Measurements from ENCODE around the gene CIB4.
"Not testable (repeated sequence)": the region's sequence is repeated elsewhere in the genome, so short reads cannot be mapped to it uniquely, and the experiment has no call there.

Gene CIB4

DNA sequence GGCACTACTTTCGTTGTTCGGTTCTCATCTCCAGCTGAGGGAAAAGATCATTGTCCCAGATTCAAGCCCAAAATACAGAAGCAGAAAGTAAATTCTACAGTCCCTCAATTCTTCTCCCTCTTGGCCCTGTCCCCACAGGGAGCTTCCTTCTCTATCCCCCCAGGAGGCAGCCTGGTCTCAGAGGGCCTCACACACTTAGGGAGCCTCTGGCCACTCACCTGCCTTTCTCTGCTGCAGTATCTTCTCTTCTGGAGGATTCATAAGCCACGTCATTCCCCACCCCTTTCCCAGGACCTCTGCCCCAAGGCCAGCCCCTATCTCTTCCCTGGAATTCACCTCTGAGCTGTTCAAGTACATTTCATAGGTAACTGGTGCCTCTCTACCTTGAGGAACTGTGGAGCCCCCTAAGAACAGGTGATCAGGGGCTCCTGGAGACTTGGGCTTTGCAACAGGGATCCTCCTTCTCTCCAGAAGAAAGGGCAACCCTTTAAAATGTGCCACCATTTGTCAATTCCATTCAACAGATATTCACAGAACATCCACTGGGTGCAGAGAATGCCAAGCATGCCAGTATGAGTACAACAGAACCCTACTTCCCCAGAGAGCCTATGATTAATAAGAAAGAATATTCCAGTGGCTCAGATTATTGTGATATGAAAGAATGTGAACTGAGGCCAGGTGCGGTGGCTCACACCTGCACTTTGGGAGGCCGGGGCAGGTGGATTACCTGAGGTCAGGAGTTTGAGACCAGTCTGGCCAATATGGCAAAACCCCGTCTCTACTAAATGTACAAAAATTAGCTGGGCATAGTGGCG is 72.9 kb downstream of the CIB4 start:
- Histone ChIP-seq H3K9me3 (ENCODE audit: severe bottlenecking) (no peaks in the 10 kb centered on the region), H3K4me3 (ENCODE audit: low read depth, low read length) (no peak overlapping the region), H3K27me3 (ENCODE audit: insufficient read depth, low read depth, severe bottlenecking) (no peaks in the 10 kb centered on the region), H3K36me3 (no peaks in the 10 kb centered on the region), H3K27ac (no peak overlapping the region)
- DNase-seq, result peak; percentile 0
- TF ChIP-seq, protein P1, sequence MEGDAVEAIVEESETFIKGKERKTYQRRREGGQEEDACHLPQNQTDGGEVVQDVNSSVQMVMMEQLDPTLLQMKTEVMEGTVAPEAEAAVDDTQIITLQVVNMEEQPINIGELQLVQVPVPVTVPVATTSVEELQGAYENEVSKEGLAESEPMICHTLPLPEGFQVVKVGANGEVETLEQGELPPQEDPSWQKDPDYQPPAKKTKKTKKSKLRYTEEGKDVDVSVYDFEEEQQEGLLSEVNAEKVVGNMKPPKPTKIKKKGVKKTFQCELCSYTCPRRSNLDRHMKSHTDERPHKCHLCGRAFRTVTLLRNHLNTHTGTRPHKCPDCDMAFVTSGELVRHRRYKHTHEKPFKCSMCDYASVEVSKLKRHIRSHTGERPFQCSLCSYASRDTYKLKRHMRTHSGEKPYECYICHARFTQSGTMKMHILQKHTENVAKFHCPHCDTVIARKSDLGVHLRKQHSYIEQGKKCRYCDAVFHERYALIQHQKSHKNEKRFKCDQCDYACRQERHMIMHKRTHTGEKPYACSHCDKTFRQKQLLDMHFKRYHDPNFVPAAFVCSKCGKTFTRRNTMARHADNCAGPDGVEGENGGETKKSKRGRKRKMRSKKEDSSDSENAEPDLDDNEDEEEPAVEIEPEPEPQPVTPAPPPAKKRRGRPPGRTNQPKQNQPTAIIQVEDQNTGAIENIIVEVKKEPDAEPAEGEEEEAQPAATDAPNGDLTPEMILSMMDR (IDR thresholded peaks at IDR 0.05; ENCODE audit: low read depth, low read length), result no peak

GRCh38 chr2:26567534-26567933 is 73.6 kb downstream of the CIB4 start:
- no peak for DNase-seq
- TF ChIP-seq, protein P1 (IDR thresholded peaks at IDR 0.05; ENCODE audit: low read depth, low read length), result no peak
- H3K4me3 ChIP-seq (ENCODE audit: low read depth, low read length), result no peak overlapping the region
- H3K36me3 ChIP-seq, result no peaks in the 10 kb centered on the region
- H3K27me3 ChIP-seq (ENCODE audit: insufficient read depth, low read depth, severe bottlenecking), result no peaks in the 10 kb centered on the region
- H3K9me3 ChIP-seq (ENCODE audit: severe bottlenecking), result no peaks in the 10 kb centered on the region
- no peak overlapping the region for H3K27ac ChIP-seq

- not testable (repeated sequence) for DNase-seq; H3K36me3 ChIP-seq; H3K9me3 ChIP-seq (ENCODE audit: severe bottlenecking); H3K4me3 ChIP-seq (ENCODE audit: low read depth, low read length); H3K27me3 ChIP-seq (ENCODE audit: insufficient read depth, low read depth, severe bottlenecking); H3K27ac ChIP-seq
Measured at GRCh38 chr2:26566731-26567130, 74.4 kb downstream of the CIB4 start.

DNA sequence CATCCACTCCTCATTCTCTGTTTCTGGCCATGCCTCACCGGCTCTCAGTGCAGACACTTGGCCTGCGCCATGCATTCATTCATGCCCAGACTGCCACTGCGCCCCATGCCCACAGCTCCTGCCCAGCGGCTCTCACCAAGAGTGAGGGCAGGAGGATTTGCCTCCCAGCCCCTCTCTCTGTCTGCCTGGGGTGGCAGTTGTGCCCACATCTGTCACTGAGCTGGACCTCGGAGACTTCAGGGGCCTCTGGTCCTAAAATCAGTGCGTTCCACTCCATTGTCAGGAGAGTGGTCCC is 75.1 kb downstream of the CIB4 start:
- no peaks in the 10 kb centered on the region for H3K36me3 ChIP-seq
- H3K4me3 ChIP-seq (ENCODE audit: low read depth, low read length), result no peak overlapping the region
- peak; percentile 5 for DNase-seq
- no peaks in the 10 kb centered on the region for H3K9me3 ChIP-seq (ENCODE audit: severe bottlenecking)
- H3K27ac ChIP-seq, result no peak overlapping the region
- no peaks in the 10 kb centered on the region for H3K27me3 ChIP-seq (ENCODE audit: insufficient read depth, low read depth, severe bottlenecking)
- TF ChIP-seq, protein P1 (IDR thresholded peaks at IDR 0.05; ENCODE audit: low read depth, low read length), result no peak

DNA sequence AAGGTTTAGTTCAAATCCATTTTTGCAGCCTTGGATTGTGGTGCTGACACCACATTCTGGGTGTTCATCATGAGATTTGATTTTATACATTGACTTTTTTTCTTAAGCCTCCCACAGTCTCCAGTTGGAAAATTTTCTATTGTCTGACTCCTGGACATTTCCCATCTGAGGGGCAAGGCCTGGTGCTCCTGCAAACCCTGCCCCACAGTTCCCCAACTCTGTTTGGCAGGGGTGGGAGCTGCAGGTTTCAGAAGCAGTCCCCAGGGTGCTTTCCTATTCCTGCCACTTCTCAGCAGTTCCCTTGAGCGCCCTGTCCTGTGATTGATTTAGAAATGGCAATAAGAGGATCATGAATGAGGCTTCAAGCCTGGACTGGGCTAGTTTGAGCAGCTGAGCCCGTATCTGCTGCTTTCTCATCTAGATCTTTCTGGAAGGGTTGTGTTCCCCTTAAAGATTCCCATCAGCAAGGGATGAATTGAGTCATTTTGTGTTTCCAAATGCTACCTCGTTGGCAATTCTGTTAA is 77.0 kb downstream of the CIB4 start:
- Histone ChIP-seq H3K27me3 (ENCODE audit: insufficient read depth, low read depth, severe bottlenecking) (no peaks in the 10 kb centered on the region), H3K36me3 (no peaks in the 10 kb centered on the region), H3K9me3 (ENCODE audit: severe bottlenecking) (no peaks in the 10 kb centered on the region), H3K27ac (peak overlapping the region; percentile 9), H3K4me3 (ENCODE audit: low read depth, low read length) (no peak overlapping the region)
- TF ChIP-seq, protein P1 (IDR thresholded peaks at IDR 0.05; ENCODE audit: low read depth, low read length), result no peak
- DNase-seq, result peak; percentile 53

DNA sequence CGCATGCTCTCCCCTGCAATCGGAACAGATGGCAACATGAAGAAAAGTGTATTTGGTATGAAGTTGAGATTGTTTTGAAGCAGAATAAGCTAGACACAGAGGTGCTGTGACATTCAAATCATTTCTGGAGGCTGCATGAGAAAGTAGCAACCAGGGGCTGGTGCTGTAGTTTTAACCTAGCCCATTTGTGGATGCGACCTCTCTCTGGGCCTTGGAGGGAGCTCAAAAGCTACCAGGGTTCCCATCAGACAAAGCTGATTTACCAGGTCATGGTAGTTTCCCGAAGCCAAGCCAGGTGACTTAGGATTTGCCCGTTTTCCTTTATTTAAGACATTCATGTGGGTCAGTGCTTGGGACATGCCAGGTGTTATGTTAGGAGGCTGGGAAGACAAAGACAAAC is 77.5 kb downstream of the CIB4 start:
- H3K27ac ChIP-seq, result peak overlapping the region; percentile 9
- H3K4me3 ChIP-seq (ENCODE audit: low read depth, low read length), result no peak overlapping the region
- H3K9me3 ChIP-seq (ENCODE audit: severe bottlenecking), result no peaks in the 10 kb centered on the region
- no peak for DNase-seq
- no peaks in the 10 kb centered on the region for H3K36me3 ChIP-seq
- no peaks in the 10 kb centered on the region for H3K27me3 ChIP-seq (ENCODE audit: insufficient read depth, low read depth, severe bottlenecking)
- TF ChIP-seq, protein P1 (IDR thresholded peaks at IDR 0.05; ENCODE audit: low read depth, low read length), result no peak

Data from WERI-Rb-1 (cell line).